HCT116 (cell line): ENCODE results near the gene GARIN1A. TPM values are rescaled to one million over a fixed set of nuclear protein-coding genes. Genes with fewer than 3 reads are reported as not detected.

ENCODE experiments used
- ATAC-seq: fragments of 200-7000 bp; cut with Tn5 transposase; 2 replicates; pipeline ENCODE4 v1.9.1; 2020; ENCODE audit warnings: mild to moderate bottlenecking, moderate library complexity
- BruUV-seq: library from RNA; stranded (reverse); fragments of 400-500 nt; replicated peaks from 2 replicates; lab custom pipeline; 2021; lab: Mats Ljungman, UMichigan
- CTCF ChIA-PET: fragments of 300-600 bp; sonication (Branson Sonifier 250); formaldehyde crosslinking; loops from one replicate; lab custom pipeline; 2021; ENCODE audit warnings: antibody characterized with exemption; lab: Charles Lee
- POLR2A ChIA-PET: fragments of 300-600, 350-600 bp; sonication (Branson Sonifier 250); formaldehyde crosslinking; loops from one replicate; lab custom pipeline; 2021; ENCODE audit warnings: antibody characterized with exemption; lab: Charles Lee
- RAD21 ChIA-PET, 2 experiments: fragments of 300-600 bp; sonication (Branson Sonifier 250); formaldehyde crosslinking; loops; one replicate each; lab custom pipeline; 2023; ENCODE audit warnings: low total read pairs in 2 of 2; ENCODE audit not compliant: uncharacterized antibody in 2 of 2, unreplicated experiment in 2 of 2, low non-redundant PET in 1 of 2; lab: Charles Lee
- DNase-seq: peaks from one replicate; pipeline ENCODE4 v3.0.0-alpha.2; 2010; ENCODE audit warnings: low read depth, low spot score
- H2AFZ ChIP-seq: fragments of 200-600 bp; shearing (Covaris generic), sonication (generic); 2 replicates; pipeline ENCODE4 v1.6.1; 2017; ENCODE audit warnings: low read depth, mixed run types, mixed read lengths, antibody characterized with exemption, low read length; ENCODE audit not compliant: poor library complexity, severe bottlenecking
- H3K27ac ChIP-seq: 2 replicates; pipeline ENCODE4 v1.5.1; 2012; ENCODE audit warnings: low read depth, low read length
- H3K27me3 ChIP-seq: fragments of 200-600 bp; sonication (generic); 2 replicates; pipeline ENCODE4 v1.6.1; 2016; ENCODE audit warnings: mixed run types, low read length, mixed read lengths; ENCODE audit not compliant: insufficient read depth
- H3K36me3 ChIP-seq, 2 experiments: fragments of 200-500 bp in 1 of 2; fragments of 200-600 bp in 1 of 2; sonication (Bioruptor generic) in 1 of 2; sonication (generic) in 1 of 2; 2 replicates each; pipeline versions ENCODE4 v1.5.1 to v1.6.1; 2014 to 2016; ENCODE audit warnings: low read length in 2 of 2, inconsistent platforms in 1 of 2, mixed read lengths in 1 of 2, mixed run types in 1 of 2; ENCODE audit not compliant: insufficient read depth in 2 of 2, control insufficient read depth in 1 of 2
- H3K4me1 ChIP-seq, 2 experiments: fragments of 200-600 bp in 1 of 2; sonication (generic) in 1 of 2; 2 replicates each; pipeline versions ENCODE4 v1.5.1 to v1.6.1; 2012 to 2017; ENCODE audit warnings: low read length in 2 of 2, inconsistent platforms in 1 of 2, mild to moderate bottlenecking in 1 of 2, mixed read lengths in 1 of 2, mixed run types in 1 of 2, moderate library complexity in 1 of 2; ENCODE audit not compliant: insufficient read depth in 2 of 2, control insufficient read depth in 1 of 2
- H3K4me2 ChIP-seq: fragments of 200-600 bp; sonication (generic); 2 replicates; pipeline ENCODE4 v1.6.1; 2017; ENCODE audit warnings: mixed run types, low read length, mixed read lengths
- H3K4me3 ChIP-seq, 2 experiments: fragments of 200-600 bp in 1 of 2; sonication (generic) in 1 of 2; replicated peaks in 1 of 2; 2 replicates each; pipeline ENCODE4 v1.5.1; 2011 to 2016; ENCODE audit warnings: low read length in 2 of 2, control low read depth in 1 of 2, low read depth in 1 of 2, mild to moderate bottlenecking in 1 of 2, mixed read lengths in 1 of 2, mixed run types in 1 of 2
- H3K79me2 ChIP-seq: fragments of 200-600 bp; sonication (generic); 2 replicates; pipeline ENCODE4 v1.6.1; 2017; ENCODE audit warnings: mild to moderate bottlenecking, mixed run types, low read length, moderate library complexity, mixed read lengths; ENCODE audit not compliant: insufficient read depth
- H3K9ac ChIP-seq: fragments of 200-600 bp; sonication (generic); 2 replicates; pipeline ENCODE4 v1.6.1; 2016; ENCODE audit warnings: low read length, mixed read lengths
- H3K9me2 ChIP-seq: fragments of 200-600 bp; sonication (generic), shearing (Covaris generic); 2 replicates; pipeline ENCODE4 v1.6.1; 2017; ENCODE audit warnings: mixed run types, mild to moderate bottlenecking, moderate library complexity; ENCODE audit not compliant: insufficient read depth
- H3K9me3 ChIP-seq, 2 experiments: fragments of 200-500 bp in 1 of 2; fragments of 200-600 bp in 1 of 2; sonication (Bioruptor generic) in 1 of 2; sonication (generic) in 1 of 2; 2 replicates each; pipeline ENCODE4 v1.6.1; 2014 to 2017; ENCODE audit warnings: low read length in 2 of 2, mixed read lengths in 2 of 2, inconsistent platforms in 1 of 2, low read depth in 1 of 2, mild to moderate bottlenecking in 1 of 2, mixed run types in 1 of 2, moderate library complexity in 1 of 2; ENCODE audit not compliant: control insufficient read depth in 1 of 2, insufficient read depth in 1 of 2
- H4K20me1 ChIP-seq: fragments of 200-600 bp; sonication (generic), shearing (Covaris generic); 2 replicates; pipeline ENCODE4 v1.6.1; 2017; ENCODE audit warnings: mixed run types, mild to moderate bottlenecking, moderate library complexity; ENCODE audit not compliant: insufficient read depth
- EZH2 ChIP-seq: fragments of 200-600 bp; sonication (generic); IDR thresholded peaks from 2 replicates; pipeline ENCODE4 v1.6.1; 2017; ENCODE audit warnings: antibody characterized with exemption, mixed run types
- EZH2phosphoT487 ChIP-seq: fragments of 200-600 bp; IDR thresholded peaks from 2 replicates; pipeline ENCODE4 v1.6.1; 2018; ENCODE audit warnings: antibody characterized with exemption, borderline replicate concordance
- FOSL1 ChIP-seq: IDR thresholded peaks from 2 replicates; pipeline ENCODE4 v1.6.1; 2012; ENCODE audit warnings: low read depth
- MAX ChIP-seq: IDR thresholded peaks from 2 replicates; pipeline ENCODE4 v1.6.1; 2012
- RAD21 ChIP-seq: IDR thresholded peaks from 2 replicates; pipeline ENCODE4 v1.6.1; 2012; ENCODE audit warnings: low read depth, mild to moderate bottlenecking
- TCF7L2 ChIP-seq: IDR thresholded peaks from 2 replicates; pipeline ENCODE4 v1.7.0; 2011; ENCODE audit warnings: borderline replicate concordance, inconsistent platforms; ENCODE audit not compliant: insufficient read depth, insufficient read length; ENCODE audit errors: extremely low read depth
- ZNF274 ChIP-seq: fragments of 200-500 bp; sonication (Bioruptor generic); IDR thresholded peaks from 2 replicates; pipeline ENCODE4 v1.6.1; 2014; ENCODE audit warnings: mild to moderate bottlenecking, low read depth, low read length, inconsistent platforms
- intact Hi-C: fragments of 100-400 bp; cut with micrococcal nuclease; formaldehyde crosslinking; loops from 2 replicates; pipeline ENCODE4 v1.10.0; 2022
- total RNA-seq: library from RNA; stranded (reverse); gene quantifications from one replicate; pipeline ENCODE4 v1.2.1, GENCODE V29; 2021; ENCODE audit not compliant: unreplicated experiment
- TF ChIP-seq, protein P1 (sequence below), 3 experiments: fragments of 200-600 bp in 1 of 3; sonication (generic) in 1 of 3; IDR thresholded peaks in 2 of 3; conservative IDR thresholded peaks in 1 of 3; 2 replicates each; pipeline ENCODE4 v1.5.1; 2012 to 2017; ENCODE audit warnings: low read depth in 2 of 3, low read length in 2 of 3, antibody characterized with exemption in 1 of 3, borderline replicate concordance in 1 of 3, control low read depth in 1 of 3, mild to moderate bottlenecking in 1 of 3, mixed read lengths in 1 of 3, mixed run types in 1 of 3, moderate library complexity in 1 of 3; ENCODE audit not compliant: insufficient read depth in 1 of 3

Gene GARIN1A
- total RNA-seq, 1 experiment from 2014 or later: 0.49 TPM

GRCh38 chr7:128666200-128666599 lies 5.9 kb upstream of the GARIN1A start:
- ChIA-PET POLR2A (no interaction called here), CTCF (interaction anchor here (0.7 to 2.3 kb wide), 3 partner anchors 192 to 1548 kb away, joined by 3 to 8 read pairs (median 4); no protein-coding TSS in a partner anchor), RAD21 (interaction anchor here in 1 of 2 experiments (0.6 kb wide), 1 partner anchor 36 kb away, joined by 5 read pairs; no protein-coding TSS in a partner anchor)
- DNase-seq: peak; percentile 18
- Histone ChIP-seq H3K79me2 (no peaks in the 10 kb centered on the region), H3K4me2 (no peak overlapping the region), H3K4me1 (no peaks in the 10 kb centered on the region), H3K9ac (no peak overlapping the region), H3K9me3 (peaks cover 2 to 3% of the 10 kb centered on the region in 2 experiments; a peak in 1 of 4 replicates), H3K27me3 (no peaks in the 10 kb centered on the region), H3K9me2 (no peaks in the 10 kb centered on the region), H4K20me1 (no peaks in the 10 kb centered on the region), H2AFZ (no peak overlapping the region), H3K4me3 (no peak overlapping the region), H3K27ac (no peak overlapping the region), H3K36me3 (no peaks in the 10 kb centered on the region)
- TF ChIP-seq ZNF274: no peak
- TF ChIP-seq, protein P1, sequence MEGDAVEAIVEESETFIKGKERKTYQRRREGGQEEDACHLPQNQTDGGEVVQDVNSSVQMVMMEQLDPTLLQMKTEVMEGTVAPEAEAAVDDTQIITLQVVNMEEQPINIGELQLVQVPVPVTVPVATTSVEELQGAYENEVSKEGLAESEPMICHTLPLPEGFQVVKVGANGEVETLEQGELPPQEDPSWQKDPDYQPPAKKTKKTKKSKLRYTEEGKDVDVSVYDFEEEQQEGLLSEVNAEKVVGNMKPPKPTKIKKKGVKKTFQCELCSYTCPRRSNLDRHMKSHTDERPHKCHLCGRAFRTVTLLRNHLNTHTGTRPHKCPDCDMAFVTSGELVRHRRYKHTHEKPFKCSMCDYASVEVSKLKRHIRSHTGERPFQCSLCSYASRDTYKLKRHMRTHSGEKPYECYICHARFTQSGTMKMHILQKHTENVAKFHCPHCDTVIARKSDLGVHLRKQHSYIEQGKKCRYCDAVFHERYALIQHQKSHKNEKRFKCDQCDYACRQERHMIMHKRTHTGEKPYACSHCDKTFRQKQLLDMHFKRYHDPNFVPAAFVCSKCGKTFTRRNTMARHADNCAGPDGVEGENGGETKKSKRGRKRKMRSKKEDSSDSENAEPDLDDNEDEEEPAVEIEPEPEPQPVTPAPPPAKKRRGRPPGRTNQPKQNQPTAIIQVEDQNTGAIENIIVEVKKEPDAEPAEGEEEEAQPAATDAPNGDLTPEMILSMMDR (IDR thresholded peaks at IDR 0.05 in 2 of 3, conservative IDR thresholded peaks at IDR 0.05 in 1 of 3; ENCODE audit: borderline replicate concordance in 1 of 3, insufficient read depth in 1 of 3, low read depth in 2 of 3, low read length in 2 of 3): peak; percentile 47 to 56 (median 47); a peak in 5 of 6 replicates
- TF ChIP-seq RAD21: peak; percentile 55
- no peak for TF ChIP-seq FOSL1
- TF ChIP-seq TCF7L2: no peak
- no peak for TF ChIP-seq EZH2phosphoT487
- no peak for TF ChIP-seq MAX
- no peak for TF ChIP-seq EZH2
- BruUV-seq: no TSS peak
- intact Hi-C loops: loop anchor here (10.0 kb wide), 1 partner anchor 191 kb away; the partner anchor contains the start of gene METTL2B
- ATAC-seq: peak; percentile 61
